AG08396 (cell line): ENCODE data around the gene POGLUT3.

Experiments used
- DNase-seq: peaks from one replicate; pipeline ENCODE4 v3.0.0; 2012; ENCODE audit warnings: low spot score, mixed read lengths

Gene POGLUT3

GRCh38 chr11:108498046-108498815 is at the start of gene POGLUT3:
Gene POGLUT3, minus strand, starts transcription at chr11:108498384. Its CDS starts 18 bp downstream, at chr11:108498366.
- DNase-seq = peak; percentile 80

GRCh38 chr11:108545909-108546501 is 47.8 kb upstream of the POGLUT3 start:
- DNase-seq = no peak

- DNase-seq = no peak
Measured at GRCh38 chr11:108543316-108543964, 45.3 kb upstream of the POGLUT3 start.

- no peak for DNase-seq
Measured at GRCh38 chr11:108541531-108541930, 43.3 kb upstream of the POGLUT3 start.

- no peak for DNase-seq
Measured at GRCh38 chr11:108538502-108538901, 40.3 kb upstream of the POGLUT3 start.

- no peak for DNase-seq
Measured at GRCh38 chr11:108538022-108538424, 39.8 kb upstream of the POGLUT3 start.

GRCh38 chr11:108536783-108537182 is 38.6 kb upstream of the POGLUT3 start:
- no peak for DNase-seq

GRCh38 chr11:108535384-108535955 is 37.3 kb upstream of the POGLUT3 start:
- DNase-seq = no peak

- no peak for DNase-seq
Measured at GRCh38 chr11:108534274-108534882, 36.2 kb upstream of the POGLUT3 start.

GRCh38 chr11:108530426-108530825 is 32.2 kb upstream of the POGLUT3 start:
- DNase-seq = no peak

GRCh38 chr11:108527382-108527781 is 29.2 kb upstream of the POGLUT3 start:
- DNase-seq = no peak

- no peak for DNase-seq
Measured at GRCh38 chr11:108525161-108525560, 27.0 kb upstream of the POGLUT3 start.

- DNase-seq = no peak
Measured at GRCh38 chr11:108524422-108524821, 26.2 kb upstream of the POGLUT3 start.

- no peak for DNase-seq
Measured at GRCh38 chr11:108522318-108522717, 24.1 kb upstream of the POGLUT3 start.

GRCh38 chr11:108518581-108518980 is 20.4 kb upstream of the POGLUT3 start:
- DNase-seq = no peak

GRCh38 chr11:108516125-108516524 is 17.9 kb upstream of the POGLUT3 start:
- DNase-seq = no peak

GRCh38 chr11:108512708-108513107 is 14.5 kb upstream of the POGLUT3 start:
- DNase-seq = no peak

GRCh38 chr11:108511851-108512474 is 13.8 kb upstream of the POGLUT3 start:
- peak; percentile 39 for DNase-seq

- no peak for DNase-seq
Measured at GRCh38 chr11:108508653-108509593, 10.7 kb upstream of the POGLUT3 start.

GRCh38 chr11:108501396-108501795 is 3.2 kb upstream of the POGLUT3 start:
- DNase-seq = peak; percentile 30

GRCh38 chr11:108500721-108501120 is 2.5 kb upstream of the POGLUT3 start:
- no peak for DNase-seq
